Heart left ventricle (tissue), 16 donors: ENCODE measurements around the gene MAST3. TPM values are rescaled to one million over a fixed set of nuclear protein-coding genes. Genes with fewer than 3 reads are reported as not detected.

Experiments used
- ATAC-seq, 4 donors: fragments of 200-7000 bp; cut with Tn5 transposase; one replicate each; pipeline ENCODE4 v1.9.1; 2020 to 2022; ENCODE audit warnings: moderate library complexity in 4 of 4, mild to moderate bottlenecking in 3 of 4, moderate number of reproducible peaks in 1 of 4
- DNase-seq, 5 donors: peaks; one replicate each; pipeline ENCODE4 v3.0.0-alpha.2; 2020
- H3K27ac ChIP-seq, 12 donors: fragments of 200-600 bp; sonication (generic) in 4 of 12; one replicate each; pipeline versions ENCODE4 v1.5.0 to v1.8.0; 2016 to 2022; ENCODE audit warnings: mild to moderate bottlenecking in 2 of 12
- H3K27me3 ChIP-seq, 9 donors: fragments of 200-600 bp; sonication (generic) in 2 of 9; one replicate each; pipeline versions ENCODE4 v1.5.1 to v1.8.0; 2016 to 2022; ENCODE audit warnings: mild to moderate bottlenecking in 3 of 9
- H3K36me3 ChIP-seq, 9 donors: fragments of 200-600 bp; sonication (generic) in 2 of 9; one replicate each; pipeline versions ENCODE4 v1.5.0 to v1.8.0; 2018 to 2022; ENCODE audit warnings: mild to moderate bottlenecking in 2 of 9
- H3K4me1 ChIP-seq, 12 donors: fragments of 200-600 bp; sonication (generic) in 4 of 12; one replicate each; pipeline versions ENCODE4 v1.5.0 to v1.8.0; 2016 to 2022; ENCODE audit warnings: mild to moderate bottlenecking in 3 of 12
- H3K4me3 ChIP-seq, 12 donors: fragments of 200-600 bp; sonication (generic) in 4 of 12; one replicate each; pipeline versions ENCODE4 v1.5.0 to v1.8.0; 2017 to 2022; ENCODE audit warnings: mild to moderate bottlenecking in 9 of 12, moderate library complexity in 4 of 12
- H3K9me3 ChIP-seq, 12 donors: fragments of 200-600 bp; sonication (generic) in 4 of 12; one replicate each; pipeline versions ENCODE4 v1.5.0 to v1.8.0; 2016 to 2022; ENCODE audit warnings: mild to moderate bottlenecking in 1 of 12
- CTCF ChIP-seq, 12 donors: fragments of 200-600 bp; sonication (generic) in 4 of 12; IDR thresholded peaks; one replicate each; pipeline versions ENCODE4 v1.5.0 to v1.8.0; 2018 to 2022; ENCODE audit warnings: antibody characterized with exemption in 12 of 12, mild to moderate bottlenecking in 5 of 12
- POLR2A ChIP-seq, 2 donors: fragments of 450-650 bp; IDR thresholded peaks; one replicate each; pipeline ENCODE4 v1.6.1; 2017; ENCODE audit warnings: antibody characterized with exemption in 2 of 2, mild to moderate bottlenecking in 2 of 2, moderate library complexity in 2 of 2
- WGBS, 4 donors: extraction: QIAGEN DNeasy Blood & Tissue Kit in 2 of 4; methylation state at CpG; one replicate each; pipeline versions ENCODE4 v1.1.5 to v1.1.7; 2013 to 2018; 5-methylcytosine and 5-hydroxymethylcytosine counted together
- intact Hi-C, 10 donors: fragments of 100-400 bp; cut with DNase I; formaldehyde crosslinking; loops; one replicate each; pipeline versions ENCODE4 v1.11.1 to v1.14.2; 2022
- polyA plus RNA-seq, 2 donors: library from polyadenylated mRNA; stranded (reverse); fragments of 200-250 nt; gene quantifications; one replicate each; pipeline ENCODE4 v1.2.3, GENCODE V29; 2013
- total RNA-seq, 9 donors: library from RNA; depleted of rRNA in 2 of 9; stranded (reverse); fragments of >200 nt in 2 of 9; fragmentation: NEBNext Ultra II Directional in 3 of 9; extraction: Animal tissue kit (Norgen Biotek cat#: 25700) in 3 of 9; gene quantifications; one replicate each; pipeline versions ENCODE4 v1.1.0 to v1.2.4, GENCODE V29; 2016 to 2023
- donor health status: ischemic (EF 13 %, LVEDD 7.1; RV severe dilation, severe dysfunction).
- donor health status: healthy with polysubstance abuse.
- donor health status: DM: no; HTN: yes; CAD: no.
- donor health status: DM: no; HTN: no; CAD: no.
- donor health status: ischemic (EF 25% LVEDD 6.9; RV normal size, moderate dysfunction).
- donor health status: ischemic (EF 25% LVEDD 5.7; RV mildly dilated, moderate dysfunction).
- donor health status: healthy.
- donor health status: DM: yes; HTN: yes; CAD: no.
- donor health status: ischemic (EF 35%, LVEDD 5.7; RV mildly dilated, moderate dysfunction).
- donor health status: nonischemic (EF 11% LVEDD 7.7; RV severe dilation, severe dysfunction).
- donor health status: DM: yes; HTN: yes; CAD: no.
- donor health status: PGD.
- donor health status: ischemic (EF 29% LVEDD 5.4; RV normal size, mild dysfunction).
- donor health status: nonischemic (EF 23%, LVEDD 6.1; RV moderate dilation, normal function).

MAST3 gene
- total and polyA plus RNA-seq, 11 donors: 1.5 to 9.8 (median 4.7) TPM

- DNase-seq (no peak), ATAC-seq (no peak)
- no peak overlapping the region for H3K27ac ChIP-seq
- no peak overlapping the region for H3K4me3 ChIP-seq
- no peaks in the 10 kb centered on the region for H3K27me3 ChIP-seq
- TF ChIP-seq CTCF (IDR thresholded peaks at IDR 0.05): no peak
- no peak for TF ChIP-seq POLR2A (IDR thresholded peaks at IDR 0.05)
- H3K9me3 ChIP-seq: no peaks in the 10 kb centered on the region
- peaks cover 0 to 58% (median 44%) of the 10 kb centered on the region in 9 donors for H3K36me3 ChIP-seq
- WGBS, 4 donors: 88 to 94% (median 93%) methylated on average over 18 of the region's 18 CpGs
- peaks cover 0 to 18% (median 12%) of the 10 kb centered on the region in 12 donors for H3K4me1 ChIP-seq
- intact Hi-C loops: loop anchor here in 1 of 10 donors (10.0 kb wide), 1 partner anchor 127 kb away; the partner anchor contains the start of gene LSM4
These were observed 99.7 kb downstream of the MAST3 start for GRCh38 chr19:18197306-18197705.

GRCh38 chr19:18197941-18198340 lies 100.4 kb downstream of the MAST3 start:
- TF ChIP-seq POLR2A (IDR thresholded peaks at IDR 0.05) (no peak), CTCF (IDR thresholded peaks at IDR 0.05) (no peak)
- Histone ChIP-seq H3K27ac (no peak overlapping the region), H3K27me3 (no peaks in the 10 kb centered on the region), H3K4me1 (peaks cover 0 to 24% (median 18%) of the 10 kb centered on the region in 12 donors), H3K36me3 (peaks cover 0 to 58% (median 44%) of the 10 kb centered on the region in 9 donors), H3K4me3 (no peak overlapping the region), H3K9me3 (no peaks in the 10 kb centered on the region)
- DNase-seq (no peak), ATAC-seq (no peak)
- intact Hi-C loops: loop anchor here in 1 of 10 donors (10.0 kb wide), 1 partner anchor 127 kb away; the partner anchor contains the start of gene LSM4
- 56 to 65% (median 60%) methylated on average over 6 of the region's 6 CpGs for WGBS, 4 donors

GRCh38 chr19:18198374-18198773 lies 100.8 kb downstream of the MAST3 start:
- Histone ChIP-seq H3K27ac (no peak overlapping the region), H3K9me3 (no peaks in the 10 kb centered on the region), H3K4me1 (peaks cover 0 to 27% (median 21%) of the 10 kb centered on the region in 12 donors), H3K4me3 (no peak overlapping the region), H3K36me3 (peaks cover 0 to 58% (median 44%) of the 10 kb centered on the region in 9 donors), H3K27me3 (no peaks in the 10 kb centered on the region)
- ATAC-seq: no peak
- 91 to 95% (median 92%) methylated on average over 6 of the region's 6 CpGs for WGBS, 4 donors
- no peak for DNase-seq
- TF ChIP-seq CTCF (IDR thresholded peaks at IDR 0.05) (no peak), POLR2A (IDR thresholded peaks at IDR 0.05) (no peak)
- intact Hi-C loops: loop anchor here in 1 of 10 donors (10.0 kb wide), 1 partner anchor 126 kb away; the partner anchor contains the start of gene LSM4

Other genes starting within 250 kb of the MAST3 start
- 10 to 100 TPM in 1 of 9 donors, 1 to 10 TPM in 7, under 1 TPM in 1; 0.77 to 29.2 (median 1.8) TPM for gene JAK3, start 249.8 kb upstream of the MAST3 start, total RNA-seq
- gene JAK3, start 249.8 kb upstream of the MAST3 start, polyA plus RNA-seq: 1 to 10 TPM in 1 of 2 donors, under 1 TPM in 1; 0.99 to 1.1 TPM
- gene RPL18A, start 237.9 kb upstream of the MAST3 start, total RNA-seq: 1,000 to 10,000 TPM in 2 of 9 donors, 100 to 1,000 TPM in 7; 566 to 1,124 (median 752) TPM
- 1,000 to 10,000 TPM in 1 of 2 donors, 100 to 1,000 TPM in 1; 787 to 2,031 TPM for gene RPL18A, start 237.9 kb upstream of the MAST3 start, polyA plus RNA-seq
- gene SLC5A5, start 225.8 kb upstream of the MAST3 start, total RNA-seq: not detected
- not detected for gene SLC5A5, start 225.8 kb upstream of the MAST3 start, polyA plus RNA-seq
- 100 to 1,000 TPM in 1 of 9 donors, 10 to 100 TPM in 8; 45.4 to 115 (median 66.1) TPM for gene CCDC124, start 164.8 kb upstream of the MAST3 start, total RNA-seq
- 100 to 1,000 TPM; 157 to 195 TPM for gene CCDC124, start 164.8 kb upstream of the MAST3 start, polyA plus RNA-seq
- under 1 TPM in 2 of 9 donors, not detected in 7; 0.07 to 0.27 TPM for gene KCNN1, start 130.7 kb upstream of the MAST3 start, total RNA-seq
- gene KCNN1, start 130.7 kb upstream of the MAST3 start, polyA plus RNA-seq: under 1 TPM; 0.03 to 0.08 TPM
- 10 to 100 TPM in 4 of 9 donors, 1 to 10 TPM in 5; 5.8 to 35.5 (median 9.9) TPM for gene ARRDC2, start 89.6 kb upstream of the MAST3 start, total RNA-seq
- gene ARRDC2, start 89.6 kb upstream of the MAST3 start, polyA plus RNA-seq: 10 to 100 TPM; 14.9 to 26.1 TPM
- 1 to 10 TPM in 2 of 9 donors, under 1 TPM in 5, not detected in 2; 0.40 to 8.1 (median 0.66) TPM for gene IL12RB1, start 10.8 kb upstream of the MAST3 start, total RNA-seq
- gene IL12RB1, start 10.8 kb upstream of the MAST3 start, polyA plus RNA-seq: under 1 TPM; 0.19 to 0.35 TPM
- 10 to 100 TPM; 17.9 to 28.6 (median 24.6) TPM for gene PIK3R2, start 55.4 kb downstream of the MAST3 start, total RNA-seq
- 1 to 10 TPM; 4.0 to 7.1 TPM for gene PIK3R2, start 55.4 kb downstream of the MAST3 start, polyA plus RNA-seq
- 100 to 1,000 TPM in 2 of 9 donors, 10 to 100 TPM in 4, 1 to 10 TPM in 3; 9.0 to 455 (median 15.2) TPM for gene IFI30, start 76.0 kb downstream of the MAST3 start, total RNA-seq
- gene IFI30, start 76.0 kb downstream of the MAST3 start, polyA plus RNA-seq: 10 to 100 TPM in 1 of 2 donors, 1 to 10 TPM in 1; 8.9 to 27.1 TPM
- 10 to 100 TPM; 10.6 to 37.4 (median 14.8) TPM for gene MPV17L2, start 95.4 kb downstream of the MAST3 start, total RNA-seq
- gene MPV17L2, start 95.4 kb downstream of the MAST3 start, polyA plus RNA-seq: 10 to 100 TPM; 24.7 to 59.3 TPM
- 10 to 100 TPM in 8 of 9 donors, 1 to 10 TPM in 1; 6.9 to 39.2 (median 31.5) TPM for gene RAB3A, start 106.3 kb downstream of the MAST3 start, total RNA-seq
- 10 to 100 TPM; 17.2 to 20.1 TPM for gene RAB3A, start 106.3 kb downstream of the MAST3 start, polyA plus RNA-seq
- gene PDE4C, start 128.7 kb downstream of the MAST3 start, total RNA-seq: 1 to 10 TPM in 5 of 9 donors, under 1 TPM in 3, not detected in 1; 0.16 to 3.6 (median 1.1) TPM
- 1 to 10 TPM in 1 of 2 donors, under 1 TPM in 1; 0.82 to 4.6 TPM for gene PDE4C, start 128.7 kb downstream of the MAST3 start, polyA plus RNA-seq
- gene IQCN, start 176.7 kb downstream of the MAST3 start, total RNA-seq: 1 to 10 TPM in 4 of 9 donors, under 1 TPM in 5; 0.24 to 2.4 (median 0.75) TPM
- 1 to 10 TPM in 1 of 2 donors, under 1 TPM in 1; 0.28 to 2.8 TPM for gene IQCN, start 176.7 kb downstream of the MAST3 start, polyA plus RNA-seq
- 100 to 1,000 TPM in 7 of 9 donors, 10 to 100 TPM in 2; 80.2 to 352 (median 137) TPM for gene JUND, start 183.8 kb downstream of the MAST3 start, total RNA-seq
- 100 to 1,000 TPM; 114 to 236 TPM for gene JUND, start 183.8 kb downstream of the MAST3 start, polyA plus RNA-seq
- gene LSM4, start 225.3 kb downstream of the MAST3 start, total RNA-seq: 100 to 1,000 TPM in 5 of 9 donors, 10 to 100 TPM in 4; 65.8 to 167 (median 101) TPM
- 100 to 1,000 TPM; 127 to 171 TPM for gene LSM4, start 225.3 kb downstream of the MAST3 start, polyA plus RNA-seq
- gene PGPEP1, start 242.8 kb downstream of the MAST3 start, total RNA-seq: 10 to 100 TPM; 22.5 to 58.6 (median 44.6) TPM
- gene PGPEP1, start 242.8 kb downstream of the MAST3 start, polyA plus RNA-seq: 10 to 100 TPM; 26.7 to 31.8 TPM